Osteoblast (primary cell): Measurements from ENCODE around the gene CACHD1. TPM values are rescaled to one million over a fixed set of nuclear protein-coding genes. Genes with fewer than 3 reads are reported as not detected.

Experiments
- DNase-seq: peaks from one replicate; pipeline ENCODE4 v3.0.0; 2011; ENCODE audit warnings: low spot score, mixed read lengths; ENCODE audit not compliant: insufficient read length; ENCODE audit errors: missing footprints
- H2AFZ ChIP-seq: 2 replicates; pipeline ENCODE4 v1.6.0; 2011; ENCODE audit warnings: mild to moderate bottlenecking, low read length
- H3K27ac ChIP-seq: 2 replicates; pipeline ENCODE4 v1.5.1; 2011; ENCODE audit warnings: mild to moderate bottlenecking, low read depth, low read length, moderate library complexity
- H3K27me3 ChIP-seq: 2 replicates; pipeline ENCODE4 v1.6.0; 2012; ENCODE audit warnings: mild to moderate bottlenecking, control low read depth, inconsistent platforms, low read length, moderate library complexity; ENCODE audit not compliant: insufficient read depth
- H3K36me3 ChIP-seq: 2 replicates; pipeline ENCODE4 v1.5.1; 2011; ENCODE audit warnings: mild to moderate bottlenecking, low read length, control low read depth, moderate library complexity; ENCODE audit not compliant: insufficient read depth
- H3K4me1 ChIP-seq: 2 replicates; pipeline ENCODE4 v1.5.1; 2011; ENCODE audit warnings: mild to moderate bottlenecking, low read length, control low read depth, moderate library complexity; ENCODE audit not compliant: insufficient read depth
- H3K4me2 ChIP-seq: 2 replicates; pipeline ENCODE4 v1.6.0; 2011; ENCODE audit warnings: mild to moderate bottlenecking, low read length; ENCODE audit not compliant: insufficient read depth
- H3K4me3 ChIP-seq: fragments of 200-600 bp; sonication (generic); 3 replicates; pipeline ENCODE4 v1.5.1; 2012; ENCODE audit warnings: mild to moderate bottlenecking, low read length, inconsistent platforms; ENCODE audit not compliant: insufficient read depth
- H3K79me2 ChIP-seq: 2 replicates; pipeline ENCODE4 v1.6.0; 2012; ENCODE audit warnings: mild to moderate bottlenecking, low read length, control low read depth, inconsistent platforms; ENCODE audit not compliant: insufficient read depth
- H3K9me3 ChIP-seq: 2 replicates; pipeline ENCODE4 v1.5.1; 2011; ENCODE audit warnings: low read depth, low read length, control low read depth
- H4K20me1 ChIP-seq: 2 replicates; pipeline ENCODE4 v1.6.0; 2012; ENCODE audit warnings: mild to moderate bottlenecking, low read length, control low read depth; ENCODE audit not compliant: insufficient read depth
- CTCF ChIP-seq: IDR thresholded peaks from 2 replicates; pipeline ENCODE4 v1.5.1; 2011; ENCODE audit warnings: mild to moderate bottlenecking, low read depth, low read length, moderate library complexity; ENCODE audit errors: extremely low read depth
- total RNA-seq: library from RNA; depleted of rRNA; stranded (reverse); fragments of >200 nt; gene quantifications from 2 replicates; pipeline ENCODE4 v1.2.3, GENCODE V29; 2012

The CACHD1 gene
- total RNA-seq, 1 donor: 5.1 TPM

GRCh38 chr1:64691626-64692025, 221.7 kb downstream of the CACHD1 start:
- no peak overlapping the region for H3K4me2 ChIP-seq
- peaks cover 9% of the 10 kb centered on the region for H3K4me1 ChIP-seq
- H2AFZ ChIP-seq: peak overlapping the region; percentile 68
- H3K4me3 ChIP-seq: no peak overlapping the region
- H3K79me2 ChIP-seq: no peaks in the 10 kb centered on the region
- no peak for DNase-seq
- H3K36me3 ChIP-seq: no peaks in the 10 kb centered on the region
- H4K20me1 ChIP-seq: no peaks in the 10 kb centered on the region
- H3K27me3 ChIP-seq: no peaks in the 10 kb centered on the region
- no peak overlapping the region for H3K27ac ChIP-seq
- H3K9me3 ChIP-seq: no peaks in the 10 kb centered on the region
- TF ChIP-seq CTCF: no peak

- H3K4me2 ChIP-seq: no peak overlapping the region
These were observed 223.0 kb downstream of the CACHD1 start for GRCh38 chr1:64692911-64693310.

GRCh38 chr1:64693406-64693805, 223.5 kb downstream of the CACHD1 start:
- Histone ChIP-seq H3K9me3 (no peaks in the 10 kb centered on the region), H4K20me1 (no peaks in the 10 kb centered on the region), H3K27ac (no peak overlapping the region), H3K4me3 (no peak overlapping the region), H3K79me2 (no peaks in the 10 kb centered on the region), H3K36me3 (no peaks in the 10 kb centered on the region), H3K4me1 (no peaks in the 10 kb centered on the region), H3K27me3 (no peaks in the 10 kb centered on the region), H3K4me2 (no peak overlapping the region), H2AFZ (no peak overlapping the region)
- no peak for TF ChIP-seq CTCF
- no peak for DNase-seq

More at GRCh38 chr1:64692911-64693310, 223.0 kb downstream of the CACHD1 start:
- Histone ChIP-seq H3K36me3 (no peaks in the 10 kb centered on the region), H3K79me2 (no peaks in the 10 kb centered on the region), H3K4me3 (no peak overlapping the region), H4K20me1 (no peaks in the 10 kb centered on the region), H3K9me3 (no peaks in the 10 kb centered on the region), H2AFZ (no peak overlapping the region), H3K27me3 (no peaks in the 10 kb centered on the region), H3K4me1 (no peaks in the 10 kb centered on the region), H3K27ac (no peak overlapping the region)
- no peak for DNase-seq
- no peak for TF ChIP-seq CTCF

- no peak for TF ChIP-seq CTCF
- Histone ChIP-seq H3K9me3 (no peaks in the 10 kb centered on the region), H3K4me3 (no peak overlapping the region), H3K36me3 (no peaks in the 10 kb centered on the region), H3K4me2 (no peak overlapping the region), H3K79me2 (no peaks in the 10 kb centered on the region), H3K27ac (no peak overlapping the region), H4K20me1 (no peaks in the 10 kb centered on the region), H3K27me3 (no peaks in the 10 kb centered on the region), H2AFZ (no peak overlapping the region), H3K4me1 (no peaks in the 10 kb centered on the region)
- no peak for DNase-seq
These were observed 226.9 kb downstream of the CACHD1 start for GRCh38 chr1:64696879-64697278.
